ENCODE measurements around the gene GON7.

DNA sequence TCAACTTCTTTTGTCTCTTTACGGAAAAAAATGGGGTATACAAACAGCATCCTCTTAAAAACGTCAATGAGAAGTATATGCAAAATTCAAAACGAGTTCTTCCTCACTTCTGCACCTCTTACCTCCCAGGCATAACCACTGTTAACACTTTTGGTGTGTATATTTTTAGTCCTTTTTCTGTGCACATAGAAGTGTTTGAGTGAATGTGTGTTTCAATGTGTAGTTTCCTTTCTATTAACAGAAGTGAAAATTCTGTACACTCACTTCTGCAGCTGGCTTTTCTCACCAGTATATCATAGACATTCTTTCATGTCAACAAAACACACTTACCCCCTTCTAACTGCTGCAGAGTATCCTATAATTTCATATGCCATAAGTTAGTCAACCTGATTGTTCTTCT is 5.6 kb upstream of the GON7 start:
- TF ChIP-seq TAF1 (IDR thresholded peaks at IDR 0.05; ENCODE audit: borderline replicate concordance, insufficient read depth, low read length) (no peak), POLR2AphosphoS5 (IDR thresholded peaks at IDR 0.05; ENCODE audit: low read depth, low read length) (no peak), REST (IDR thresholded peaks at IDR 0.05; ENCODE audit: insufficient read depth in 1 of 2, low read depth in 2 of 2, low read length in 2 of 2) (no peak), SIN3A (IDR thresholded peaks at IDR 0.05; ENCODE audit: borderline replicate concordance, insufficient read depth, low read length) (no peak), FOXP2 (optimal IDR thresholded peaks at IDR 0.05; ENCODE audit: borderline replicate concordance, extremely low read depth, extremely low read length, insufficient read depth) (no peak)
